GM19455 (cell line): Measurements from ENCODE around the gene WDR27.

Source experiments
- ATAC-seq: cut with Tn5 transposase; IDR thresholded peaks from one replicate; pipeline ENCODE4 v1.9.1; 2021; ENCODE audit not compliant: unreplicated experiment

Gene WDR27

DNA sequence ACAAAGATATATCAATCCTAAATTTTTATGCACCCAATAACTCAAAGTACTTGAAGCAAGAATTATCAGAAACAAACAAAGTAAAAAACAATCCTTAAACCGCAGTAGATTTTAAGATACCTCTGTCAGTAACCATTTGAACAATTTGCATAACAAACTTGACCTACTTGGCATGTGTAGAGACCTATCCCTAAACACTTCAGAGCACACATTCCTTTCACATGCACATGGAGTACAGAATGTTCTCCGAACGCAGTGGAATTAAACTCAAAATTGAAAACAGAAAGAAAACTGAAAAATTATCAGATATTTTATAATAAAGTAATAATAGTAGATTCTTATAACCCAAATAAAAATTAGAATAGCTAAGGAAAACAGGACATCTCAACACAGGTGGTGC lies 285.6 kb downstream of the WDR27 start:
- ATAC-seq: no peak

DNA sequence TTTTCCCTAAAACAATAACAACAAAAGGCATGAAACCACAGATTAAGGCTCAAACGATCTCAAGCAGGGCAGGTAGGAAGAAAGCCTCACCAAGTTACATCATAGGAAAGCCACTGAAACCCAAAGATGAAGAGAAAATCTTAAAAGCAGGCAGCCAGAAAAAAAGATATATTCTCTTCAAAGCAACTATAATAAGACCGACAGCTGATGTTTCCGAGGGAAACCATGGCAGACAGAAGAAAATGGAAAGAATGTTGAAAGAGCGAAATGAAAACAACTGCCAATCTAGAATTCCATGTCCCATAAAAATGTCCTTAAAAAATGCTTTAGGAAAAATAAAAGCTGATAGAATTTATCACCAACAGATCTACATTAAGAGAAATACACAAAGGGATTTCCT lies 286.6 kb downstream of the WDR27 start:
- no peak for ATAC-seq

GRCh38 chr6:169411722-169412121 lies 290.1 kb downstream of the WDR27 start:
- no peak for ATAC-seq

GRCh38 chr6:169411296-169411695 lies 290.5 kb downstream of the WDR27 start:
- ATAC-seq: no peak

GRCh38 chr6:169409742-169410312 lies 292.0 kb downstream of the WDR27 start:
- ATAC-seq: no peak

GRCh38 chr6:169407325-169407724 lies 294.5 kb downstream of the WDR27 start:
- no peak for ATAC-seq
